ENCODE measurements around the gene ZFAND3.

DNA sequence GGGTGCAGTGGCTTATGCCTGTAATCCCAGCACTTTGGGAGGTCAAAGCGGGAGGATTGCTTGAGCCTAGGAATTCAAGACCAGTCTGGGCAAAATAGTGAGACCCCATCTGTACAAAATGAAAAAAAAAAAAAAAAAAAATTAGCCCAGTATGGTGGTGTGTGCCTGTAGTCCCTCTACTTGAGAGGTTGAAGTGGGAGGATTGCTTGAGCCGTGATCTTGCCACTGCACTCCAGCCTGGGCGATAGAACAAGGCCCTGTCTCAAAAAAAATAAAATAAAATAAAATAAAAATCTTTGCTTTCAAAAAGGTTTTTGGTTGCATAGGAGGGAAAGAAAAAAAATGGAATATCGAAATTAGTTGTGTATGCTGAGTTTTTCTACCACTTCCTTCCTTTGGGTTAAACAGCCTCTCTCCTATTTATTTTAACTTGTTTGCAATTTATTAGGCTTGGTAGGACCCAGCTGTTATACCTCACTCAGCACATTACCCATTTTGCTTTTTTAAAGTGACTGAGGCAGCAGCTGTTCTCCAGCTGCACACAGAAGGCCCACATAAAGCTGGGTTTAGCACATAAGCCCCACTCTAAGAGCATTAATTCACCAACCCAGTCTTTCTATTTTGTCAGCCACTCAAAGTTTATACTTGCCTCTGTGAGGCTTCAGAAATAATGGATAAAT lies 152.3 kb downstream of the ZFAND3 start:
- TF ChIP-seq, protein P1, sequence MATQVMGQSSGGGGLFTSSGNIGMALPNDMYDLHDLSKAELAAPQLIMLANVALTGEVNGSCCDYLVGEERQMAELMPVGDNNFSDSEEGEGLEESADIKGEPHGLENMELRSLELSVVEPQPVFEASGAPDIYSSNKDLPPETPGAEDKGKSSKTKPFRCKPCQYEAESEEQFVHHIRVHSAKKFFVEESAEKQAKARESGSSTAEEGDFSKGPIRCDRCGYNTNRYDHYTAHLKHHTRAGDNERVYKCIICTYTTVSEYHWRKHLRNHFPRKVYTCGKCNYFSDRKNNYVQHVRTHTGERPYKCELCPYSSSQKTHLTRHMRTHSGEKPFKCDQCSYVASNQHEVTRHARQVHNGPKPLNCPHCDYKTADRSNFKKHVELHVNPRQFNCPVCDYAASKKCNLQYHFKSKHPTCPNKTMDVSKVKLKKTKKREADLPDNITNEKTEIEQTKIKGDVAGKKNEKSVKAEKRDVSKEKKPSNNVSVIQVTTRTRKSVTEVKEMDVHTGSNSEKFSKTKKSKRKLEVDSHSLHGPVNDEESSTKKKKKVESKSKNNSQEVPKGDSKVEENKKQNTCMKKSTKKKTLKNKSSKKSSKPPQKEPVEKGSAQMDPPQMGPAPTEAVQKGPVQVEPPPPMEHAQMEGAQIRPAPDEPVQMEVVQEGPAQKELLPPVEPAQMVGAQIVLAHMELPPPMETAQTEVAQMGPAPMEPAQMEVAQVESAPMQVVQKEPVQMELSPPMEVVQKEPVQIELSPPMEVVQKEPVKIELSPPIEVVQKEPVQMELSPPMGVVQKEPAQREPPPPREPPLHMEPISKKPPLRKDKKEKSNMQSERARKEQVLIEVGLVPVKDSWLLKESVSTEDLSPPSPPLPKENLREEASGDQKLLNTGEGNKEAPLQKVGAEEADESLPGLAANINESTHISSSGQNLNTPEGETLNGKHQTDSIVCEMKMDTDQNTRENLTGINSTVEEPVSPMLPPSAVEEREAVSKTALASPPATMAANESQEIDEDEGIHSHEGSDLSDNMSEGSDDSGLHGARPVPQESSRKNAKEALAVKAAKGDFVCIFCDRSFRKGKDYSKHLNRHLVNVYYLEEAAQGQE (IDR thresholded peaks at IDR 0.05; ENCODE audit: unreplicated experiment), result no peak
- TF ChIP-seq POLR2AphosphoS5 (IDR thresholded peaks at IDR 0.05; ENCODE audit: low read depth) (no peak), EZH2phosphoT487 (IDR thresholded peaks at IDR 0.05; ENCODE audit: unreplicated experiment) (no peak), EZH2 (IDR thresholded peaks at IDR 0.05; ENCODE audit: low read depth, unreplicated experiment) (no peak), CREB1 (CRISPR knock-in tag; IDR thresholded peaks at IDR 0.05; ENCODE audit: low read depth) (no peak), NANOG (IDR thresholded peaks at IDR 0.05; ENCODE audit: borderline replicate concordance) (no peak), JUNB (IDR thresholded peaks at IDR 0.05; ENCODE audit: unreplicated experiment) (no peak), STAT1 (IDR thresholded peaks at IDR 0.05; ENCODE audit: unreplicated experiment) (no peak), ZNF114 (CRISPR knock-in tag; IDR thresholded peaks at IDR 0.05) (no peak), ZNF331 (CRISPR knock-in tag; IDR thresholded peaks at IDR 0.05; ENCODE audit: low read depth) (no peak)
- TF ChIP-seq, protein P2, sequence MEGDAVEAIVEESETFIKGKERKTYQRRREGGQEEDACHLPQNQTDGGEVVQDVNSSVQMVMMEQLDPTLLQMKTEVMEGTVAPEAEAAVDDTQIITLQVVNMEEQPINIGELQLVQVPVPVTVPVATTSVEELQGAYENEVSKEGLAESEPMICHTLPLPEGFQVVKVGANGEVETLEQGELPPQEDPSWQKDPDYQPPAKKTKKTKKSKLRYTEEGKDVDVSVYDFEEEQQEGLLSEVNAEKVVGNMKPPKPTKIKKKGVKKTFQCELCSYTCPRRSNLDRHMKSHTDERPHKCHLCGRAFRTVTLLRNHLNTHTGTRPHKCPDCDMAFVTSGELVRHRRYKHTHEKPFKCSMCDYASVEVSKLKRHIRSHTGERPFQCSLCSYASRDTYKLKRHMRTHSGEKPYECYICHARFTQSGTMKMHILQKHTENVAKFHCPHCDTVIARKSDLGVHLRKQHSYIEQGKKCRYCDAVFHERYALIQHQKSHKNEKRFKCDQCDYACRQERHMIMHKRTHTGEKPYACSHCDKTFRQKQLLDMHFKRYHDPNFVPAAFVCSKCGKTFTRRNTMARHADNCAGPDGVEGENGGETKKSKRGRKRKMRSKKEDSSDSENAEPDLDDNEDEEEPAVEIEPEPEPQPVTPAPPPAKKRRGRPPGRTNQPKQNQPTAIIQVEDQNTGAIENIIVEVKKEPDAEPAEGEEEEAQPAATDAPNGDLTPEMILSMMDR (conservative IDR thresholded peaks at IDR 0.05; ENCODE audit: low read depth in 2 of 2), result no peak
- TF ChIP-seq, protein P3, sequence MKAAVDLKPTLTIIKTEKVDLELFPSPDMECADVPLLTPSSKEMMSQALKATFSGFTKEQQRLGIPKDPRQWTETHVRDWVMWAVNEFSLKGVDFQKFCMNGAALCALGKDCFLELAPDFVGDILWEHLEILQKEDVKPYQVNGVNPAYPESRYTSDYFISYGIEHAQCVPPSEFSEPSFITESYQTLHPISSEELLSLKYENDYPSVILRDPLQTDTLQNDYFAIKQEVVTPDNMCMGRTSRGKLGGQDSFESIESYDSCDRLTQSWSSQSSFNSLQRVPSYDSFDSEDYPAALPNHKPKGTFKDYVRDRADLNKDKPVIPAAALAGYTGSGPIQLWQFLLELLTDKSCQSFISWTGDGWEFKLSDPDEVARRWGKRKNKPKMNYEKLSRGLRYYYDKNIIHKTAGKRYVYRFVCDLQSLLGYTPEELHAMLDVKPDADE (IDR thresholded peaks at IDR 0.05), result no peak

Measured in GM23338 (cell line).